HepG2 (cell line): Measurements from ENCODE around the gene SLC25A25. TPM values are rescaled to one million over a fixed set of nuclear protein-coding genes. Genes with fewer than 3 reads are reported as not detected.

Experiments used
- ASH2L ChIP-seq: fragments of 300-600, 200-600 bp; sonication (generic); IDR thresholded peaks from 2 replicates; pipeline ENCODE4 v1.7.0; 2017; ENCODE audit warnings: low read depth, mild to moderate bottlenecking, moderate library complexity, mixed read lengths, low read length; ENCODE audit not compliant: insufficient read length
- ATAD3A ChIP-seq: sonication (generic); formaldehyde crosslinking; IDR thresholded peaks from 2 replicates; pipeline ENCODE4 v1.4.0; 2020; ENCODE audit warnings: missing genetic modification reagents
- CHD4 ChIP-seq: fragments of 200-600 bp; sonication (generic); IDR thresholded peaks from 2 replicates; pipeline ENCODE4 v1.7.0; 2017; ENCODE audit warnings: mild to moderate bottlenecking, low read length, borderline replicate concordance
- ELF4 ChIP-seq: sonication (generic); formaldehyde crosslinking; IDR thresholded peaks from 2 replicates; pipeline ENCODE4 v1.5.0; 2020; ENCODE audit warnings: missing genetic modification reagents, mild to moderate bottlenecking, moderate library complexity, borderline replicate concordance
- GTF2F1 ChIP-seq: fragments of 150-350 bp; IDR thresholded peaks from 2 replicates; pipeline ENCODE4 v1.6.1; 2014; ENCODE audit warnings: low read length
- HOXA5 ChIP-seq: sonication (generic); formaldehyde crosslinking; IDR thresholded peaks from 2 replicates; pipeline ENCODE4 v1.4.0; 2020; ENCODE audit warnings: missing genetic modification reagents
- MEIS2 ChIP-seq: sonication (generic); formaldehyde crosslinking; IDR thresholded peaks from 2 replicates; pipeline ENCODE4 v1.9.0; 2021; ENCODE audit warnings: mild to moderate bottlenecking, missing genetic modification reagents
- NR2F6 ChIP-seq, 2 experiments: IDR thresholded peaks; 2 replicates each; pipeline ENCODE4 v1.6.1; 2016; ENCODE audit warnings: antibody characterized with exemption in 1 of 2, mild to moderate bottlenecking in 1 of 2
- NR3C1 ChIP-seq: sonication (generic); formaldehyde crosslinking; IDR thresholded peaks from 2 replicates; pipeline ENCODE4 v1.4.0; 2020; ENCODE audit warnings: missing genetic modification reagents
- PCBP2 ChIP-seq: fragments of 200-400 bp; formaldehyde crosslinking; optimal IDR thresholded peaks from 2 replicates; pipeline ENCODE3; 2018; ENCODE audit warnings: low read length, low read depth; ENCODE audit not compliant: poor library complexity, severe bottlenecking
- PHF8 ChIP-seq: sonication (generic); formaldehyde crosslinking; IDR thresholded peaks from 2 replicates; pipeline ENCODE4 v1.5.0; 2020; ENCODE audit warnings: missing genetic modification reagents
- RARA ChIP-seq: IDR thresholded peaks from 2 replicates; pipeline ENCODE4 v1.6.1; 2016; ENCODE audit warnings: missing genetic modification reagents, missing compliant biosample characterization
- RNF2 ChIP-seq: fragments of 450-650 bp; conservative IDR thresholded peaks from 2 replicates; pipeline ENCODE4 v1.6.1; 2016; ENCODE audit warnings: low read depth
- SSRP1 ChIP-seq: IDR thresholded peaks from 2 replicates; pipeline ENCODE4 v1.6.1; 2016; ENCODE audit warnings: control low read depth
- TRAFD1 ChIP-seq: sonication (generic); formaldehyde crosslinking; IDR thresholded peaks from 2 replicates; pipeline ENCODE4 v1.5.1; 2020; ENCODE audit warnings: missing genetic modification reagents, mild to moderate bottlenecking, borderline replicate concordance
- XBP1 ChIP-seq: sonication (generic); formaldehyde crosslinking; IDR thresholded peaks from 2 replicates; pipeline ENCODE4 v1.5.0; 2020; ENCODE audit warnings: missing genetic modification reagents
- ZC3H4 ChIP-seq: sonication (generic); formaldehyde crosslinking; IDR thresholded peaks from 2 replicates; pipeline ENCODE4 v1.4.0; 2020; ENCODE audit warnings: missing genetic modification reagents, borderline replicate concordance
- ZFY ChIP-seq: sonication (generic); formaldehyde crosslinking; IDR thresholded peaks from 2 replicates; pipeline ENCODE4 v1.4.0; 2020; ENCODE audit warnings: missing genetic modification reagents
- ZNF441 ChIP-seq: sonication (generic); formaldehyde crosslinking; IDR thresholded peaks from 2 replicates; pipeline ENCODE4 v1.7.0; 2021; ENCODE audit warnings: missing genetic modification reagents, borderline replicate concordance
- ZNF550 ChIP-seq: sonication (generic); formaldehyde crosslinking; IDR thresholded peaks from 2 replicates; pipeline ENCODE4 v1.4.0; 2020; ENCODE audit warnings: mild to moderate bottlenecking, missing genetic modification reagents, borderline replicate concordance
- ZNF572 ChIP-seq: sonication (generic); formaldehyde crosslinking; IDR thresholded peaks from 2 replicates; pipeline ENCODE4 v1.5.1; 2020; ENCODE audit warnings: mild to moderate bottlenecking, missing genetic modification reagents
- ZNF615 ChIP-seq: sonication (generic); formaldehyde crosslinking; IDR thresholded peaks from 2 replicates; pipeline ENCODE4 v1.5.0; 2020; ENCODE audit warnings: mild to moderate bottlenecking, missing genetic modification reagents, borderline replicate concordance
- ZNF737 ChIP-seq: sonication (generic); formaldehyde crosslinking; IDR thresholded peaks from 2 replicates; pipeline ENCODE4 v1.5.0; 2020; ENCODE audit warnings: missing genetic modification reagents, mild to moderate bottlenecking, borderline replicate concordance
- ZSCAN12 ChIP-seq: sonication (generic); formaldehyde crosslinking; IDR thresholded peaks from 2 replicates; pipeline ENCODE4 v1.9.0; 2021; ENCODE audit warnings: mild to moderate bottlenecking, missing genetic modification reagents
- polyA plus RNA-seq, 8 experiments: library from polyadenylated mRNA; depleted of rRNA in 3 of 8; stranded (reverse) in 7 of 8; unstranded in 1 of 8; fragments of >200 nt; fragmentation: Illumina TruSeq in 4 of 8; extraction: Trizol in 4 of 8; gene quantifications; 2 replicates each; pipeline versions ENCODE4 v1.2.1 to v1.2.3, GENCODE V29; 2011 to 2016; ENCODE audit warnings: low read depth in 4 of 8, missing spikeins in 1 of 8, mixed read lengths in 1 of 8; ENCODE audit not compliant: insufficient read depth in 1 of 8
- total RNA-seq, 5 experiments: library from RNA; depleted of rRNA; stranded (reverse); fragments of >200 nt; fragmentation: Illumina TruSeq; extraction: Trizol; gene quantifications; 2 replicates each; pipeline ENCODE4 v1.2.3, GENCODE V29; 2016; ENCODE audit warnings: low read depth in 1 of 5
- TF ChIP-seq, protein P1 (sequence below): sonication (generic); formaldehyde crosslinking; IDR thresholded peaks from 2 replicates; pipeline ENCODE4 v1.5.1; 2020; ENCODE audit warnings: missing genetic modification reagents, mild to moderate bottlenecking, borderline replicate concordance
- TF ChIP-seq, protein P2 (sequence below): IDR thresholded peaks from 2 replicates; pipeline ENCODE4 v1.6.1; 2016; ENCODE audit warnings: low read depth, control low read depth
- TF ChIP-seq, protein P3 (sequence below): sonication (generic); formaldehyde crosslinking; IDR thresholded peaks from 2 replicates; pipeline ENCODE4 v1.4.0; 2020; ENCODE audit warnings: missing genetic modification reagents

SLC25A25 gene
- total and polyA plus RNA-seq, 2 of the 13 experiments (the other 11 are each of a cell fraction or from before 2014, with no cell fraction given), result 10.5 to 24.8 TPM

DNA sequence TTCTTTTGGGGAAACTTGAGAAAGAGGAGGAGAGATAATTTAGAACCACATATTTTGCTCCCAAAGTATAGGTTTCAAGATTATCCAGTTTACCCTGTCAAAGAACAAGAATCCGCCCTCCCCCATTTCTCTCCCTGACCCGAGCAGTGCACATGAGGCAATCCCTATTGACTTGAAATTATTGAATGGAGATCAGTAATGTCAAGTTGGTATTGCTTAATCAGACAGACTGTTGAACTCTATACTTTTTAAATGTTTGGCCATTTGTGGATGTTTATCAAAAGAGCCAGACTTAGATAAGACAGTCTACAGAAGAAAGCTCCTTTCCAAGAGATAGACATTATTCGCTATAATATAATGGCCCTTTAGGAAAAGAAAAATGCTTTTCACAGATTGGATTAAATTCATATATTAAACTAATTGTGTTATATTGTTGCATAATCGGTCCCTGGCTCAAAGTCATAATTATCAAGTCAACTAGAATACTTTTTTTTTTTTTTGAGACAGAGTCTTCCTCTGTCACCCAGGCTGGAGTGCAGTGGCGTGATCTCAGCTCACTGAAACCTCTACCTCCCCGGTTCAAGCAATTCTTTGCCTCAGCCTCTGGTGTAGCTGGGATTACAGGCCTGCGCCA lies 5.3 kb downstream of the SLC25A25 start (continued):
- TF ChIP-seq GTF2F1, result no peak
- TF ChIP-seq ZFY (CRISPR knock-in tag), result no peak
- no peak for TF ChIP-seq HOXA5 (CRISPR knock-in tag)
- TF ChIP-seq NR3C1 (CRISPR knock-in tag), result no peak
- TF ChIP-seq, protein P1, sequence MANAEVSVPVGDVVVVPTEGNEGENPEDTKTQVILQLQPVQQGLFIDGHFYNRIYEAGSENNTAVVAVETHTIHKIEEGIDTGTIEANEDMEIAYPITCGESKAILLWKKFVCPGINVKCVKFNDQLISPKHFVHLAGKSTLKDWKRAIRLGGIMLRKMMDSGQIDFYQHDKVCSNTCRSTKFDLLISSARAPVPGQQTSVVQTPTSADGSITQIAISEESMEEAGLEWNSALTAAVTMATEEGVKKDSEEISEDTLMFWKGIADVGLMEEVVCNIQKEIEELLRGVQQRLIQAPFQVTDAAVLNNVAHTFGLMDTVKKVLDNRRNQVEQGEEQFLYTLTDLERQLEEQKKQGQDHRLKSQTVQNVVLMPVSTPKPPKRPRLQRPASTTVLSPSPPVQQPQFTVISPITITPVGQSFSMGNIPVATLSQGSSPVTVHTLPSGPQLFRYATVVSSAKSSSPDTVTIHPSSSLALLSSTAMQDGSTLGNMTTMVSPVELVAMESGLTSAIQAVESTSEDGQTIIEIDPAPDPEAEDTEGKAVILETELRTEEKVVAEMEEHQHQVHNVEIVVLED (CRISPR knock-in tag), result no peak
- TF ChIP-seq RARA (CRISPR knock-in tag), result peak; percentile 90
- TF ChIP-seq XBP1 (CRISPR knock-in tag), result no peak
- TF ChIP-seq RNF2, result no peak
- TF ChIP-seq TRAFD1 (CRISPR knock-in tag), result no peak
- TF ChIP-seq ELF4 (CRISPR knock-in tag), result no peak
- no peak for TF ChIP-seq ZNF572 (CRISPR knock-in tag)
- TF ChIP-seq ATAD3A, result no peak
- no peak for TF ChIP-seq CHD4
- TF ChIP-seq PCBP2, result no peak
- TF ChIP-seq ZNF550 (CRISPR knock-in tag), result no peak
- TF ChIP-seq SSRP1 (CRISPR knock-in tag), result no peak
- TF ChIP-seq NR2F6 (IDR thresholded peaks at IDR 0.05), result peak; percentile 86
- TF ChIP-seq NR2F6 (CRISPR knock-in tag; IDR thresholded peaks at IDR 0.05), result peak; percentile 85
- no peak; the same call in 1 of the 2 replicates for TF ChIP-seq ZNF441 (CRISPR knock-in tag)
- TF ChIP-seq, protein P2, sequence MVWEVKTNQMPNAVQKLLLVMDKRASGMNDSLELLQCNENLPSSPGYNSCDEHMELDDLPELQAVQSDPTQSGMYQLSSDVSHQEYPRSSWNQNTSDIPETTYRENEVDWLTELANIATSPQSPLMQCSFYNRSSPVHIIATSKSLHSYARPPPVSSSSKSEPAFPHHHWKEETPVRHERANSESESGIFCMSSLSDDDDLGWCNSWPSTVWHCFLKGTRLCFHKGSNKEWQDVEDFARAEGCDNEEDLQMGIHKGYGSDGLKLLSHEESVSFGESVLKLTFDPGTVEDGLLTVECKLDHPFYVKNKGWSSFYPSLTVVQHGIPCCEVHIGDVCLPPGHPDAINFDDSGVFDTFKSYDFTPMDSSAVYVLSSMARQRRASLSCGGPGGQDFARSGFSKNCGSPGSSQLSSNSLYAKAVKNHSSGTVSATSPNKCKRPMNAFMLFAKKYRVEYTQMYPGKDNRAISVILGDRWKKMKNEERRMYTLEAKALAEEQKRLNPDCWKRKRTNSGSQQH (CRISPR knock-in tag), result no peak
- no peak for TF ChIP-seq ZC3H4
- TF ChIP-seq ZSCAN12 (CRISPR knock-in tag), result no peak
- no peak for TF ChIP-seq ASH2L
- TF ChIP-seq ZNF615, result no peak
- TF ChIP-seq MEIS2 (CRISPR knock-in tag), result 0 out of 2 replicates have a peak, but pooled peaks have one; percentile 24
- TF ChIP-seq, protein P3, sequence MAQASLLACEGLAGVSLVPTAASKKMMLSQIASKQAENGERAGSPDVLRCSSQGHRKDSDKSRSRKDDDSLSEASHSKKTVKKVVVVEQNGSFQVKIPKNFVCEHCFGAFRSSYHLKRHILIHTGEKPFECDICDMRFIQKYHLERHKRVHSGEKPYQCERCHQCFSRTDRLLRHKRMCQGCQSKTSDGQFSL (CRISPR knock-in tag), result no peak
- no peak for TF ChIP-seq PHF8 (CRISPR knock-in tag)
- TF ChIP-seq ZNF737 (CRISPR knock-in tag), result no peak
